G401 (cell line): ENCODE results near the gene HSPA2. TPM values are rescaled to one million over a fixed set of nuclear protein-coding genes. Genes with fewer than 3 reads are reported as not detected.
"Not testable (repeated sequence)": the region's sequence is repeated elsewhere in the genome, so short reads cannot be mapped to it uniquely, and the experiment has no call there.

Source experiments
- DNase-seq: peaks from one replicate; pipeline ENCODE4 v3.0.0-alpha.2; 2015; ENCODE audit warnings: low spot score
- in situ Hi-C: cut with HindIII; loops from 2 replicates; pipeline ENCODE4 v1.10.0; 2016; ENCODE audit warnings: low sequenced_read_pairs, mixed read lengths
- total RNA-seq: library from RNA; depleted of rRNA; stranded (reverse); fragments of >200 nt; shearing (Covaris generic); gene quantifications from 2 replicates; pipeline ENCODE4 v1.2.3, GENCODE V29; 2014

HSPA2 gene
- total RNA-seq, 1 experiment from 2014 or later = not detected

GRCh38 chr14:64550621-64551333 is 10.2 kb downstream of the HSPA2 start:
- in situ Hi-C loops = no loop called here
- no peak for DNase-seq

- DNase-seq = no peak
Measured at GRCh38 chr14:64554556-64554955, 14.0 kb downstream of the HSPA2 start.

GRCh38 chr14:64556526-64556925 is 16.0 kb downstream of the HSPA2 start:
- in situ Hi-C loops = no loop called here
- no peak for DNase-seq

More at GRCh38 chr14:64554556-64554955, 14.0 kb downstream of the HSPA2 start:
- in situ Hi-C loops = no loop called here

GRCh38 chr14:64558216-64558615 is 17.7 kb downstream of the HSPA2 start:
- in situ Hi-C loops, DNase-seq: not testable (repeated sequence)

GRCh38 chr14:64561631-64562030 is 21.1 kb downstream of the HSPA2 start:
- in situ Hi-C loops = no loop called here
- no peak for DNase-seq

- DNase-seq = no peak
- in situ Hi-C loops = no loop called here
Measured at GRCh38 chr14:64562436-64562835, 21.9 kb downstream of the HSPA2 start.

GRCh38 chr14:64563696-64564095 is 23.2 kb downstream of the HSPA2 start:
- in situ Hi-C loops = no loop called here
- no peak for DNase-seq

GRCh38 chr14:64566651-64567122 is 26.1 kb downstream of the HSPA2 start:
- DNase-seq = no peak
- in situ Hi-C loops = no loop called here

- DNase-seq = no peak
- in situ Hi-C loops = no loop called here
Measured at GRCh38 chr14:64569138-64569631, 28.6 kb downstream of the HSPA2 start.

- DNase-seq, in situ Hi-C loops: not testable (repeated sequence)
Measured at GRCh38 chr14:64569646-64570045, 29.1 kb downstream of the HSPA2 start.

- no peak for DNase-seq
- in situ Hi-C loops = no loop called here
Measured at GRCh38 chr14:64572386-64573104, 32.0 kb downstream of the HSPA2 start.

GRCh38 chr14:64573109-64573508 is 32.6 kb downstream of the HSPA2 start:
- no peak for DNase-seq
- in situ Hi-C loops = no loop called here

- no peak for DNase-seq
- in situ Hi-C loops = no loop called here
Measured at GRCh38 chr14:64574371-64575107, 34.0 kb downstream of the HSPA2 start.

GRCh38 chr14:64577211-64577610 is 36.7 kb downstream of the HSPA2 start:
- in situ Hi-C loops = no loop called here
- no peak for DNase-seq

GRCh38 chr14:64580467-64580866 is 39.9 kb downstream of the HSPA2 start:
- in situ Hi-C loops = no loop called here
- no peak for DNase-seq

GRCh38 chr14:64581363-64581762 is 40.8 kb downstream of the HSPA2 start:
- no peak for DNase-seq
- in situ Hi-C loops = no loop called here

- in situ Hi-C loops = no loop called here
- DNase-seq = no peak
Measured at GRCh38 chr14:64581817-64582216, 41.3 kb downstream of the HSPA2 start.

- DNase-seq = no peak
- in situ Hi-C loops = no loop called here
Measured at GRCh38 chr14:64584190-64584589, 43.6 kb downstream of the HSPA2 start.

- in situ Hi-C loops = no loop called here
- no peak for DNase-seq
Measured at GRCh38 chr14:64591809-64592208, 51.3 kb downstream of the HSPA2 start.
